B cell (primary cell): ENCODE results near the gene MAML2.

Source experiments
- EZH2 ChIP-seq: IDR thresholded peaks from 2 replicates; pipeline ENCODE4 v1.6.1; 2012; ENCODE audit warnings: borderline replicate concordance, low read depth, mild to moderate bottlenecking, moderate library complexity, low read length; ENCODE audit not compliant: insufficient read depth, poor library complexity, severe bottlenecking
- TF ChIP-seq, protein P1 (sequence below): fragments of 200-600 bp; IDR thresholded peaks from one replicate; pipeline ENCODE4 v1.8.0; 2022; ENCODE audit warnings: antibody characterized with exemption, mild to moderate bottlenecking

DNA sequence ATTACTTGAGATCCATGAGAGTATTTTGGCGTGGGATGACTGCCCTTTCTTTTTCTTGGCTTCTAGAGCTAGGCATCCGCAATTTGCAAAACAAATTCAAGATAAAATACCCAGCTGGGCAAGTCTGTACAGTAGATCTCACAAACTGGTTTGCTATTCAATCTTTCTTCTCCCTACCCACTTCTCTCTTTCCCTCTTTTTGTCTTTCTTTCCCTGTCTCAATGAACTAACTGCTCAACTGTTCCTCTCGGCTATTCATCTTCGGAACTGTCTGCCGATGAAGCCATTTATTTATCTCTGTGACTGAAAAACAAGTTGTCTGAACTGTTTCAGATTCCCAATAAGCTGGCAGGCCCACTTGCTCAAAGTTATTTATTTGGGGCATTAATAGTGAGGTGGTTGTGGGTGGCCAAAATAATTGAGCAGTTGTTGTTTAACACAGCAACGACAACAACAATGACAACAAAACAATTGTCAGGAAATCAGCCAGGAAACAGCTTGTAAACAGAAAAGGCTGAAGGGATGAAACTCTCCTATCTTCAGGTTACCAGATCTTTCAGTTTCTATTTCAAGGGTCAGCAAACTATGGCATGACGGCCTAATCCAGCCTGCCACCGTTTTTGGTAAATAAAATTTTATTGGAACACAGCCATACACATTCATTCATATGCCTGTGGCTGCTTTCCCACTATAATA lies 343.1 kb downstream of the MAML2 start:
- TF ChIP-seq EZH2: no peak
- TF ChIP-seq, protein P1, sequence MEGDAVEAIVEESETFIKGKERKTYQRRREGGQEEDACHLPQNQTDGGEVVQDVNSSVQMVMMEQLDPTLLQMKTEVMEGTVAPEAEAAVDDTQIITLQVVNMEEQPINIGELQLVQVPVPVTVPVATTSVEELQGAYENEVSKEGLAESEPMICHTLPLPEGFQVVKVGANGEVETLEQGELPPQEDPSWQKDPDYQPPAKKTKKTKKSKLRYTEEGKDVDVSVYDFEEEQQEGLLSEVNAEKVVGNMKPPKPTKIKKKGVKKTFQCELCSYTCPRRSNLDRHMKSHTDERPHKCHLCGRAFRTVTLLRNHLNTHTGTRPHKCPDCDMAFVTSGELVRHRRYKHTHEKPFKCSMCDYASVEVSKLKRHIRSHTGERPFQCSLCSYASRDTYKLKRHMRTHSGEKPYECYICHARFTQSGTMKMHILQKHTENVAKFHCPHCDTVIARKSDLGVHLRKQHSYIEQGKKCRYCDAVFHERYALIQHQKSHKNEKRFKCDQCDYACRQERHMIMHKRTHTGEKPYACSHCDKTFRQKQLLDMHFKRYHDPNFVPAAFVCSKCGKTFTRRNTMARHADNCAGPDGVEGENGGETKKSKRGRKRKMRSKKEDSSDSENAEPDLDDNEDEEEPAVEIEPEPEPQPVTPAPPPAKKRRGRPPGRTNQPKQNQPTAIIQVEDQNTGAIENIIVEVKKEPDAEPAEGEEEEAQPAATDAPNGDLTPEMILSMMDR: no peak
